HEK293T (cell line): Measurements from ENCODE around the gene MSH5.

ENCODE experiments used
- CTCF ChIA-PET: fragments of 350-600 bp; formaldehyde crosslinking; extraction: SDS; loops from one replicate; lab custom pipeline; 2021; ENCODE audit warnings: antibody characterized with exemption, inconsistent platforms; lab: Yijun Ruan, JAX
- POLR2A ChIA-PET: fragments of 350-600 bp; formaldehyde crosslinking; extraction: SDS; loops from one replicate; lab custom pipeline; 2020; ENCODE audit warnings: antibody characterized with exemption, inconsistent platforms; lab: Yijun Ruan, JAX
- DNase-seq: peaks from one replicate; pipeline ENCODE4 v3.0.0; 2012; ENCODE audit warnings: mixed read lengths; ENCODE audit errors: extremely low spot score
- ARNT ChIP-seq: fragments of 450-650 bp; IDR thresholded peaks from 2 replicates; pipeline ENCODE4 v1.6.1; 2017; ENCODE audit warnings: mild to moderate bottlenecking
- BHLHE40 ChIP-seq: fragments of 450-650 bp; IDR thresholded peaks from 2 replicates; pipeline ENCODE4 v1.6.1; 2016; ENCODE audit warnings: mild to moderate bottlenecking, moderate library complexity, borderline replicate concordance
- CTBP1 ChIP-seq: fragments of 450-650 bp; IDR thresholded peaks from 2 replicates; pipeline ENCODE4 v1.6.1; 2016; ENCODE audit warnings: borderline replicate concordance
- ELF4 ChIP-seq: fragments of 450-650 bp; IDR thresholded peaks from 2 replicates; pipeline ENCODE4 v1.6.1; 2017; ENCODE audit warnings: antibody characterized with exemption
- FOXA1 ChIP-seq: fragments of 450-650 bp; IDR thresholded peaks from 2 replicates; pipeline ENCODE4 v1.6.1; 2016; ENCODE audit warnings: mild to moderate bottlenecking
- FOXK2 ChIP-seq: fragments of 450-650 bp; IDR thresholded peaks from 2 replicates; pipeline ENCODE4 v1.6.1; 2016; ENCODE audit warnings: mild to moderate bottlenecking
- FOXM1 ChIP-seq: fragments of 450-650 bp; IDR thresholded peaks from 2 replicates; pipeline ENCODE4 v1.6.1; 2017; ENCODE audit warnings: mild to moderate bottlenecking, borderline replicate concordance
- HDGF ChIP-seq: fragments of 450-650 bp; IDR thresholded peaks from 2 replicates; pipeline ENCODE4 v1.6.1; 2017; ENCODE audit warnings: antibody characterized with exemption, borderline replicate concordance
- L3MBTL2 ChIP-seq: fragments of 450-650 bp; conservative IDR thresholded peaks from 2 replicates; pipeline ENCODE4 v1.6.1; 2016; ENCODE audit warnings: mild to moderate bottlenecking
- LEF1 ChIP-seq: fragments of 450-650 bp; IDR thresholded peaks from 2 replicates; pipeline ENCODE4 v1.6.1; 2017; ENCODE audit warnings: mild to moderate bottlenecking, borderline replicate concordance
- NFRKB ChIP-seq: fragments of 450-650 bp; IDR thresholded peaks from 2 replicates; pipeline ENCODE4 v1.6.1; 2016; ENCODE audit warnings: mild to moderate bottlenecking, moderate library complexity
- PKNOX1 ChIP-seq: fragments of 450-650 bp; IDR thresholded peaks from 2 replicates; pipeline ENCODE4 v1.6.1; 2016
- SP1 ChIP-seq: fragments of 450-650 bp; IDR thresholded peaks from 2 replicates; pipeline ENCODE4 v1.6.1; 2017
- SUZ12 ChIP-seq: fragments of 450-650 bp; IDR thresholded peaks from 2 replicates; pipeline ENCODE4 v1.6.1; 2016; ENCODE audit warnings: mild to moderate bottlenecking
- TARDBP ChIP-seq: fragments of 450-650 bp; IDR thresholded peaks from 2 replicates; pipeline ENCODE4 v1.6.1; 2016
- ZNF384 ChIP-seq: fragments of 450-650 bp; IDR thresholded peaks from 2 replicates; pipeline ENCODE4 v1.6.1; 2016

MSH5 gene

GRCh38 chr6:31723245-31723979 is 16.4 kb upstream of the MSH5 start, which contains the start of gene MPIG6B:
TSS of gene MPIG6B (plus strand) at chr6:31723373. CDS start at chr6:31723384, 11 bp downstream.
- TF ChIP-seq PKNOX1 (no peak), FOXK2 (no peak), HDGF (no peak), SUZ12 (no peak), NFRKB (no peak)
- ChIA-PET CTCF (no interaction called here), POLR2A (interaction anchor here (0.7 to 1.1 kb wide), 2 partner anchors 8 to 10 kb away, joined by 3 read pairs; partner anchors contain the start of gene LY6G6D)
- no peak for DNase-seq

- CTCF ChIA-PET = interaction anchor here (0.5 kb wide), 1 partner anchor 183 kb away, joined by 3 read pairs; no protein-coding TSS in a partner anchor
- POLR2A ChIA-PET = interaction anchor here (0.7 to 1.5 kb wide), 5 partner anchors 9 to 113 kb away, joined by 3 to 6 read pairs (median 5); partner anchors contain the start of genes ABHD16A and LY6G6D
- no peak for TF ChIP-seq L3MBTL2
- TF ChIP-seq ELF4 = no peak
- no peak for TF ChIP-seq CTBP1
- TF ChIP-seq SP1 = no peak
- TF ChIP-seq LEF1 = no peak
- TF ChIP-seq SUZ12 = no peak
- no peak for TF ChIP-seq BHLHE40
- TF ChIP-seq FOXA1 = no peak
- no peak for TF ChIP-seq FOXK2
- no peak for TF ChIP-seq NFRKB
- TF ChIP-seq HDGF = no peak
- no peak for TF ChIP-seq FOXM1
- no peak for TF ChIP-seq ZNF384
- no peak for TF ChIP-seq TARDBP
- TF ChIP-seq PKNOX1 = no peak
- DNase-seq = no peak
These were observed 15.7 kb upstream of the MSH5 start for GRCh38 chr6:31723980-31724691.

GRCh38 chr6:31725502-31726350 is 14.1 kb upstream of the MSH5 start:
- no peak for TF ChIP-seq FOXA1
- no peak for TF ChIP-seq CTBP1
- TF ChIP-seq L3MBTL2 = no peak
- no peak for DNase-seq
- CTCF ChIA-PET = no interaction called here
- POLR2A ChIA-PET = interaction anchor here (0.8 to 1.5 kb wide), 6 partner anchors 11 to 28 kb away, joined by 3 to 6 read pairs (median 3); partner anchors contain the start of genes ABHD16A, CLIC1 and MSH5

- no peak for TF ChIP-seq TARDBP
- CTCF ChIA-PET = no interaction called here
These were observed 12.6 kb upstream of the MSH5 start for GRCh38 chr6:31727034-31727716.

GRCh38 chr6:31727717-31728671 is 11.8 kb upstream of the MSH5 start:
- TF ChIP-seq TARDBP = no peak
- no peak for TF ChIP-seq CTBP1
- no peak for TF ChIP-seq FOXK2
- no peak for TF ChIP-seq FOXA1
- TF ChIP-seq ARNT = no peak
- no peak for TF ChIP-seq SP1
- TF ChIP-seq FOXM1 = no peak
- no peak for TF ChIP-seq L3MBTL2
- no peak for TF ChIP-seq LEF1
- no peak for TF ChIP-seq BHLHE40
- no peak for TF ChIP-seq HDGF
- no peak for DNase-seq
- ChIA-PET POLR2A (interaction anchor here (1.2 to 4.2 kb wide), 2 partner anchors 11 to 102 kb away, joined by 4 to 40 read pairs; partner anchors contain the start of gene MSH5), CTCF (no interaction called here)

More at GRCh38 chr6:31727034-31727716, 12.6 kb upstream of the MSH5 start:
- POLR2A ChIA-PET = interaction anchor here (1.2 to 4.2 kb wide), 3 partner anchors 12 to 103 kb away, joined by 3 to 40 read pairs (median 4); partner anchors contain the start of gene MSH5
- no peak for DNase-seq
